ENCODE results near the gene CCT8. TPM values are rescaled to one million over a fixed set of nuclear protein-coding genes. Genes with fewer than 3 reads are reported as not detected.

The CCT8 gene
- total and polyA plus RNA-seq, 2 of the 8 experiments (the other 6 are each of a cell fraction or from before 2014, with no cell fraction given) = 151 to 319 TPM

DNA sequence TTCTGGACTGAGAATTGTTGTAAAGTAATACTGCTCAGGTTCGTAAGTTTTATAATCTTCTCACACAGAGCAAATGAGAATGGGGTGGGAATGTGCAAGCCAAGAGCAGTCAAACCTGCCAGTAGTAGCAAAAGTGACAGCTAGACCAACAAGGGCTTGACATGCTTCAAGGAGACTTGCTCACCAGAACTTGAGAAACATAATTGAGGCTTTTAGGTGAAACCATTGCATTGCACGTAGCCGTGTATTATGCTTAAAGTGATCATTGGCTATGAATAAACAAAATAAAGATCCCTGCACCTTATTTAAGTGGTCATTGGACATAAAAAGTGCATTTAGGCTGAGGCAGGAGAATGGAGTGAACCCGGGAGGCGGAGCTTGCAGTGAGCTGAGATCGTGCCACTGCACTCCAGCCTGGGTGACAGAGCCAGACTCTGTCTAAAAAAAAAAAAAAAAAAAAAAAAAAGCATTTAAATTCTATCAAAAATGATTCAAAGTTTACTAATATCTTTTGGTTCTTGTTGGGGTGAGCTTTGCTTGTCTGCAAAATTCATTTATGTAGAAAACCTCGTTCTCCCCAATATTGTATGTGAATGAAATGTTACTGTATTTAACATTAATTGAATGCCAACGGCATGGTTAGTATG is 11.8 kb upstream of the CCT8 start (continued):
- TF ChIP-seq RXRA (IDR thresholded peaks at IDR 0.05; ENCODE audit: insufficient read depth, low read depth, low read length) (no peak), GTF2F1 (IDR thresholded peaks at IDR 0.05; ENCODE audit: borderline replicate concordance, low read depth, low read length) (no peak), CBX5 (IDR thresholded peaks at IDR 0.05; ENCODE audit: low read depth, low read length) (no peak), PHF8 (conservative IDR thresholded peaks at IDR 0.05; ENCODE audit: low read depth, low read length) (no peak), RNF2 (IDR thresholded peaks at IDR 0.05; ENCODE audit: borderline replicate concordance, low read depth, low read length, missing control alignments, poor library complexity, severe bottlenecking) (no peak), TBP (IDR thresholded peaks at IDR 0.05; ENCODE audit: low read depth, low read length) (no peak), TEAD4 (IDR thresholded peaks at IDR 0.05; ENCODE audit: low read depth, low read length) (no peak)
